ENCODE measurements around the gene FCHO2.

The FCHO2 gene

GRCh38 chr5:73116506-73116905 lies 160.7 kb downstream of the FCHO2 start:
- ATAC-seq (ENCODE audit: low read depth) (no peak), DNase-seq (ENCODE audit: low spot score in 2 of 2) (no peak)
- H3K4me1 Mint-ChIP-seq: peaks cover 3% of the 10 kb centered on the region
- H3K4me3 Mint-ChIP-seq: no peak overlapping the region
- peaks cover 31% of the 10 kb centered on the region for H3K27me3 Mint-ChIP-seq
- peaks cover 2% of the 10 kb centered on the region for H3K36me3 Mint-ChIP-seq
- peaks cover 3% of the 10 kb centered on the region for H3K9me3 Mint-ChIP-seq
- no peak overlapping the region for H3K27ac Mint-ChIP-seq

GRCh38 chr5:73117088-73117740 lies 161.4 kb downstream of the FCHO2 start:
- peaks cover 34% of the 10 kb centered on the region for H3K27me3 Mint-ChIP-seq
- no peak for DNase-seq (ENCODE audit: low spot score in 2 of 2)
- H3K27ac Mint-ChIP-seq: no peak overlapping the region

DNA sequence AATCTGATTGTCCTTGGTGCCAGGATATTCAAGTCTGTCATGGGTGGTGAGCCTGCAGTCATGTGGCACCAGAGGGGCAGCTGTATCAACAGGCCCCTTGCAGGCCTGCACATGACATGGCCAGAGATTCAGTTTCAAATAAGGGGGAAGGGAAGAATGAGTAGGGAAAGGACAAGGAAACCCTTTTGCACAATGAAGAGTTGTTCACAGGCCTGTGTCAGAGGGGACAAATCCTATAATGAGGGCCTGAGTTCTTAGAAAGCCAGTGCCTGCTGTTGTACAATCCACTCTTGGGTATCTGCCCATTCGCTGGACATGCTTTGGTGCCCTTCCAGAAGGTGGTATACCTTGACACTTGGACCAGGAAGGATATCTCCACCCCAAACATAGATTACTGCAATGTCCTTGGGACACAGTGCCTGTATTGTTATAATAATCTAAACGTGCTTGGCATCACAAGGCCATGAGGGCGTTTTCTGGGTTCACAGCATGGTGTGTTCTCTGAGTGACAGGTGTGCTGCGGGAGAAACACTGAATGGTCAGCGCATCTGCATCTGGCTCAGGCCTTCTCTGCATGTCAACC lies 162.6 kb downstream of the FCHO2 start:
- H3K9me3 Mint-ChIP-seq: peaks cover 3% of the 10 kb centered on the region

More at GRCh38 chr5:73117088-73117740, 161.4 kb downstream of the FCHO2 start:
- peaks cover 2% of the 10 kb centered on the region for H3K36me3 Mint-ChIP-seq
- no peak for ATAC-seq (ENCODE audit: low read depth)
- H3K4me3 Mint-ChIP-seq: no peak overlapping the region
- peaks cover 3% of the 10 kb centered on the region for H3K9me3 Mint-ChIP-seq
- H3K4me1 Mint-ChIP-seq: peaks cover 3% of the 10 kb centered on the region

DNA sequence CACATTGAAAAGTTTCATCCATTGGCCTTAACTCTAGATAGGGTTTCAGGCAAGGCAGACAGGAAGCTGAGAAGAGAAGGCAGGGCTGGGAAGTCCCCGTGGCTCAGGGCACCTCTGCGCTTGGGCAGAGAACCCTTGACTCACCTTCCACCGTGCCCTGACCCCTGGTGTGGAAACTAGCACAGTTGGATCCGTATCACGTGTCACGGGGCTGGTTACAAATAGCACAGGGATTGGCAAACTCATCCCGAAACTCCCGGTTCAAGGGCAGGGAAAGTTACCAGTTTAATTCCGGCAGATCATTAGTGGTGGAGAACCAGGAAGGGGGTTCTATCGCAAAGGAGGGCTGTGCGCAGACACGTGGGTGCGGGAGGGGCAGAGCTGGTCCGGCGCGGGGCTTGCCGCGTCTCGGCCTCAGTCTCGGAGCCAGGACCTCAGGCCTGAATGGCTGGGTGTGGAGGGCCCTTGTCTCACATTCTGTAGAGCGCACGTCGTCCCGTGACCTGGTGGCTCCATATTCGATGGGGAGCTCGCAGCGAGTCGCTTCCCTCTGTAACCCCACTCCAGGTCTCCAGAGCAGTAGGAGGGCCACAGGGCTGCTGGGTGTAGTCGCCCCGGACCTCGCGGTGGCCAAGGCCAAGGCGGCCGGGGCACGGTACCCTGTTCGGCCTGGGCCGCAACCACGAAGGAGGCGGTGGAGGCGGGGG lies 163.8 kb downstream of the FCHO2 start:
- H3K4me1 Mint-ChIP-seq: peaks cover 6% of the 10 kb centered on the region
- peak overlapping the region; percentile 40 for H3K4me3 Mint-ChIP-seq
- H3K9me3 Mint-ChIP-seq: peaks cover 3% of the 10 kb centered on the region
- DNase-seq (ENCODE audit: low spot score in 2 of 2) (no peak), ATAC-seq (ENCODE audit: low read depth) (no peak)
- peaks cover 28% of the 10 kb centered on the region for H3K27me3 Mint-ChIP-seq
- H3K27ac Mint-ChIP-seq: no peak overlapping the region
- H3K36me3 Mint-ChIP-seq: peaks cover 2% of the 10 kb centered on the region

More for the DNA sequence above, 162.6 kb downstream of the FCHO2 start:
- no peak for DNase-seq (ENCODE audit: low spot score in 2 of 2)
- Mint-ChIP-seq H3K4me1 (peaks cover 6% of the 10 kb centered on the region), H3K27me3 (peaks cover 27% of the 10 kb centered on the region), H3K27ac (no peak overlapping the region), H3K36me3 (peaks cover 2% of the 10 kb centered on the region), H3K4me3 (no peak overlapping the region)
- ATAC-seq (ENCODE audit: low read depth): no peak

DNA sequence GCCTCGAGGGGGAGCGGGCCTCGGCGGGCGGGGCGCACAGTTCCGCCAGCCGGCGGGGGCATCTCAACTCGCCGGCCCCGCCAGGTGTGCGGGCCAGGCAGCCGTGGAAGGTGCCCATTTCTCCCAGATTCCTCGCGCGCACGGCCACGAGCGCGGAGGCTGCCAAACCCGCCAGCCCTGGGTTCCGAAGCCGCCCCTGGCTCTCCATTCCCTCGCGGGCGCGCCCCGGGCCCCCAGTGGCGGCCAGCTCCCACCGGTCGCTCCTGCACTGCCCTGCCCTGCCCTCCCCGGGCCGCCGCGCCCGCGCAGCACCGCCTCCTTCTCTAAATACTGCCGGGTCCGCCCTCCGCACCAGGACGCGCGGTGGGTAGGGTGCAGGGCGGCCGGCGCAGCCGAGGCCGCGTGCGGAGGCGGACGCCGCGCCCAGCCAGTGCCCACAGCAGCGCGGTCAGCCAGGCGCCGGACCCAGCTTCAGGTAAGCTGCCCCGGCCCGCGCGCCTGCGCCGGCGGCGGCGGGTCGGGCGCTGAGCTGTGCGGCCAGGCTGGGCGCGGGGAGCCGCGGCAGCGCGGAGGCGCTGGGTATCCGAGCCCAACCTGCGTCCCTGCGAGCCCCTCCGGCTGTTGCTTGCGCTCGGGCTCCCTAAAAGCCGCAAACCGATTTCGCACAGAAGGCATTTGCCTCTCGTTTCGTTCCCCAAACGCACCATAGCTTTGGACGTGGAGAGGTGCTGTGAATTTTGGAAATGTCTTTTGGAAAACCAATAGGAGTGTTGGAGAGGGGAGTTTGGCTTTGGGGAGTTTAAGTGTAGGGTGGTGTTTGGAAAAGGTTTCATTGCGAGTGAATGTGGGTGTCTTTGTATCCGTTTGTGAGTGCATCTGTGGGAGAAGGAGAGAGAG lies 164.6 kb downstream of the FCHO2 start, which contains the start of gene TMEM171:
Gene TMEM171 (plus strand): TSS at position 354 of the 897 bp plus-strand sequence. CDS start 2,799 bp downstream, outside the sequence.
- DNase-seq (ENCODE audit: low spot score in 2 of 2) (no peak), ATAC-seq (ENCODE audit: low read depth) (no peak)
- peaks cover 6% of the 10 kb centered on the region for H3K4me1 Mint-ChIP-seq
- H3K36me3 Mint-ChIP-seq: peaks cover 2% of the 10 kb centered on the region
- peak within 1 kb of the TSS; percentile 40 for H3K4me3 Mint-ChIP-seq
- peaks cover 32% of the 10 kb centered on the region for H3K27me3 Mint-ChIP-seq
- no peak within 1 kb of the TSS for H3K27ac Mint-ChIP-seq
- peaks cover 3% of the 10 kb centered on the region for H3K9me3 Mint-ChIP-seq

GRCh38 chr5:73121119-73121463 lies 165.2 kb downstream of the FCHO2 start:
- H3K9me3 Mint-ChIP-seq: peaks cover 3% of the 10 kb centered on the region
- no peak for ATAC-seq (ENCODE audit: low read depth)
- DNase-seq (ENCODE audit: low spot score in 2 of 2): no peak
- peaks cover 35% of the 10 kb centered on the region for H3K27me3 Mint-ChIP-seq
- peaks cover 2% of the 10 kb centered on the region for H3K36me3 Mint-ChIP-seq
- no peak overlapping the region for H3K4me3 Mint-ChIP-seq
- H3K27ac Mint-ChIP-seq: no peak overlapping the region
- H3K4me1 Mint-ChIP-seq: peaks cover 6% of the 10 kb centered on the region

- DNase-seq (ENCODE audit: low spot score in 2 of 2): no peak
- H3K36me3 Mint-ChIP-seq: no peaks in the 10 kb centered on the region
- ATAC-seq (ENCODE audit: low read depth): no peak
- H3K4me1 Mint-ChIP-seq: peaks cover 6% of the 10 kb centered on the region
- peaks cover 31% of the 10 kb centered on the region for H3K27me3 Mint-ChIP-seq
- no peak overlapping the region for H3K4me3 Mint-ChIP-seq
- H3K27ac Mint-ChIP-seq: no peak overlapping the region
- no peaks in the 10 kb centered on the region for H3K9me3 Mint-ChIP-seq
These were observed 167.3 kb downstream of the FCHO2 start for GRCh38 chr5:73122875-73123810.

GRCh38 chr5:73125289-73125688 lies 169.4 kb downstream of the FCHO2 start:
- peaks cover 28% of the 10 kb centered on the region for H3K27me3 Mint-ChIP-seq
- no peak for DNase-seq (ENCODE audit: low spot score in 2 of 2)
- H3K36me3 Mint-ChIP-seq: no peaks in the 10 kb centered on the region
- H3K4me3 Mint-ChIP-seq: no peak overlapping the region
- no peaks in the 10 kb centered on the region for H3K9me3 Mint-ChIP-seq
- no peak overlapping the region for H3K27ac Mint-ChIP-seq
- ATAC-seq (ENCODE audit: low read depth): no peak
- H3K4me1 Mint-ChIP-seq: peaks cover 6% of the 10 kb centered on the region

DNA sequence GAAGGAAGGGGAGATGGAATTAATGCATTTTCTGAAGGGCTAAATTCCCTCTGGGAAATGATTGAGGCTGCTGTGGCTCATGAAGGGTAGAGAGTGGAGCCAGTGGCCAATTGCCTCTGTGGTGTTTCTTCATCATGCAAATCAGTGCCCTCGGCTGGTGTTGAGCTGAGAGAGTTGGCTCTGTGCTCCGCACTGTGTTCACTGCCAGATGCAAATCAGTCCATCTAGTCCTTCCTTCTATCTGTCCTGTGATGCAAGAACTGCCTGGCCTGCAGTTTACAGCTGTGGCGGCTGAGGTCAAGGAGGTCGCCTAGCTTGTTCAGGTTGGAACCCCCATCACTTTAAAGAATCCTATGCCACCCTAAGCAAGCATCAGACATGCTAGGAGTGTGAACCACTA lies 170.5 kb downstream of the FCHO2 start:
- peaks cover 25% of the 10 kb centered on the region for H3K27me3 Mint-ChIP-seq
- no peak for DNase-seq (ENCODE audit: low spot score in 2 of 2)
- H3K9me3 Mint-ChIP-seq: no peaks in the 10 kb centered on the region
- no peaks in the 10 kb centered on the region for H3K36me3 Mint-ChIP-seq
- H3K4me3 Mint-ChIP-seq: no peak overlapping the region
- H3K27ac Mint-ChIP-seq: no peak overlapping the region
- peaks cover 3% of the 10 kb centered on the region for H3K4me1 Mint-ChIP-seq
- no peak for ATAC-seq (ENCODE audit: low read depth)

GRCh38 chr5:73126957-73127356 lies 171.1 kb downstream of the FCHO2 start:
- H3K27ac Mint-ChIP-seq: no peak overlapping the region
- no peak for ATAC-seq (ENCODE audit: low read depth)
- H3K4me3 Mint-ChIP-seq: no peak overlapping the region
- peaks cover 21% of the 10 kb centered on the region for H3K27me3 Mint-ChIP-seq
- DNase-seq (ENCODE audit: low spot score in 2 of 2): no peak
- no peaks in the 10 kb centered on the region for H3K9me3 Mint-ChIP-seq
- H3K36me3 Mint-ChIP-seq: no peaks in the 10 kb centered on the region
- H3K4me1 Mint-ChIP-seq: peaks cover 3% of the 10 kb centered on the region

GRCh38 chr5:73129143-73129542 lies 173.3 kb downstream of the FCHO2 start:
- H3K4me3 Mint-ChIP-seq: no peak overlapping the region
- no peaks in the 10 kb centered on the region for H3K36me3 Mint-ChIP-seq
- no peak for DNase-seq (ENCODE audit: low spot score in 2 of 2)
- peaks cover 19% of the 10 kb centered on the region for H3K27me3 Mint-ChIP-seq
- no peak for ATAC-seq (ENCODE audit: low read depth)
- no peaks in the 10 kb centered on the region for H3K4me1 Mint-ChIP-seq
- no peaks in the 10 kb centered on the region for H3K9me3 Mint-ChIP-seq
- H3K27ac Mint-ChIP-seq: no peak overlapping the region

GRCh38 chr5:73130811-73131210 lies 175.0 kb downstream of the FCHO2 start:
- Mint-ChIP-seq H3K27ac (no peak overlapping the region), H3K4me3 (no peak overlapping the region), H3K9me3 (no peaks in the 10 kb centered on the region), H3K4me1 (no peaks in the 10 kb centered on the region), H3K36me3 (no peaks in the 10 kb centered on the region), H3K27me3 (peaks cover 19% of the 10 kb centered on the region)
- no peak for ATAC-seq (ENCODE audit: low read depth)
- DNase-seq (ENCODE audit: low spot score in 2 of 2): no peak

All from memory B cell (primary cell).